ENCODE data around the gene SFSWAP. TPM values are rescaled to one million over a fixed set of nuclear protein-coding genes. Genes with fewer than 3 reads are reported as not detected.

Gene SFSWAP
- total and polyA plus RNA-seq, 2 of the 8 experiments (the other 6 are each of a cell fraction or from before 2014, with no cell fraction given) = 36.5 to 49.5 TPM

- TF ChIP-seq RBBP5 (IDR thresholded peaks at IDR 0.05; ENCODE audit: borderline replicate concordance, low read depth, low read length) (no peak), TCF12 (IDR thresholded peaks at IDR 0.05; ENCODE audit: low read depth, low read length) (no peak), POLR2A (IDR thresholded peaks at IDR 0.05; ENCODE audit: control extremely low read depth in 1 of 2, low read depth in 2 of 2, low read length in 2 of 2) (no peak), FOSL1 (IDR thresholded peaks at IDR 0.05; ENCODE audit: insufficient read depth, low read depth, low read length) (no peak), KDM1A (IDR thresholded peaks at IDR 0.05; ENCODE audit: borderline replicate concordance, low read length) (no peak), CREB1 (IDR thresholded peaks at IDR 0.05) (no peak)
These were observed 10.6 kb upstream of the SFSWAP start (continued) for GRCh38 chr12:131700271-131700670.
